Measurements from ENCODE around the gene PCDHB1. TPM values are rescaled to one million over a fixed set of nuclear protein-coding genes. Genes with fewer than 3 reads are reported as not detected.
"Not testable (repeated sequence)": the region's sequence is repeated elsewhere in the genome, so short reads cannot be mapped to it uniquely, and the experiment has no call there.

PCDHB1 gene
- total and polyA plus RNA-seq, 4 donors, result not detected

DNA sequence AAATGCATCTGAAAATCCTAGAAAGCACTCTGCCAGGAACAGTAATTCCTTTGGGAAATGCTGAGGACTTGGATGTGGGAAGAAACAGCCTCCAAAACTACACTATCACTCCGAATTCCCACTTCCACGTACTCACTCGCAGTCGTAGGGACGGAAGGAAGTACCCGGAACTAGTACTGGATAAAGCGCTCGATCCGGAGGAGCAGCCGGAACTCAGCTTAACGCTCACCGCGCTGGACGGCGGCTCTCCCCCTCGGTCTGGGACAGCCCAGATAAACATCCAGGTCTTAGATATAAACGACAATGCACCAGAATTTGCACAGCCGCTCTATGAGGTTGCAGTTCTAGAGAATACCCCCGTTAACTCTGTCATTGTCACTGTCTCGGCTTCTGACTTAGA is 49.9 kb downstream of the PCDHB1 start (continued):
- TF ChIP-seq REST (IDR thresholded peaks at IDR 0.05) (no peak), JUND (IDR thresholded peaks at IDR 0.05) (no peak)

- H3K27ac ChIP-seq (ENCODE audit: low read depth in 1 of 2, low read length in 2 of 2); H3K9ac ChIP-seq (ENCODE audit: low read depth in 1 of 2, low read length in 2 of 2); H3K4me3 ChIP-seq (ENCODE audit: low read depth in 1 of 3, low read length in 3 of 3); H3K27me3 ChIP-seq (ENCODE audit: control insufficient read depth in 4 of 4, insufficient read depth in 4 of 4, low read length in 3 of 4); H3K36me3 ChIP-seq (ENCODE audit: control insufficient read depth in 4 of 4, insufficient read depth in 3 of 4, low read depth in 1 of 4, low read length in 3 of 4); H3K4me1 ChIP-seq (ENCODE audit: control insufficient read depth in 4 of 4, insufficient read depth in 4 of 4, low read length in 3 of 4); DNase-seq (ENCODE audit: low spot score): not testable (repeated sequence)
- H3K9me3 ChIP-seq (ENCODE audit: control insufficient read depth in 4 of 4, low read length in 3 of 4), result peaks cover 10 to 37% (median 15%) of the 10 kb centered on the region in 4 donors
- WGBS, result 37% methylated on average over 37 of the region's 39 CpGs
Measured at GRCh38 chr5:141102070-141102469, 50.9 kb downstream of the PCDHB1 start.

- H3K27me3 ChIP-seq (ENCODE audit: control insufficient read depth in 4 of 4, insufficient read depth in 4 of 4, low read length in 3 of 4); H3K27ac ChIP-seq (ENCODE audit: low read depth in 1 of 2, low read length in 2 of 2); H3K4me3 ChIP-seq (ENCODE audit: low read depth in 1 of 3, low read length in 3 of 3); H3K9ac ChIP-seq (ENCODE audit: low read depth in 1 of 2, low read length in 2 of 2); H3K36me3 ChIP-seq (ENCODE audit: control insufficient read depth in 4 of 4, insufficient read depth in 3 of 4, low read depth in 1 of 4, low read length in 3 of 4); H3K4me1 ChIP-seq (ENCODE audit: control insufficient read depth in 4 of 4, insufficient read depth in 4 of 4, low read length in 3 of 4); DNase-seq (ENCODE audit: low spot score): not testable (repeated sequence)
- WGBS, result 40% methylated on average over 35 of the region's 38 CpGs
- peaks cover 10 to 33% (median 15%) of the 10 kb centered on the region in 4 donors for H3K9me3 ChIP-seq (ENCODE audit: control insufficient read depth in 4 of 4, low read length in 3 of 4)
Measured at GRCh38 chr5:141102471-141102870, 51.3 kb downstream of the PCDHB1 start.

DNA sequence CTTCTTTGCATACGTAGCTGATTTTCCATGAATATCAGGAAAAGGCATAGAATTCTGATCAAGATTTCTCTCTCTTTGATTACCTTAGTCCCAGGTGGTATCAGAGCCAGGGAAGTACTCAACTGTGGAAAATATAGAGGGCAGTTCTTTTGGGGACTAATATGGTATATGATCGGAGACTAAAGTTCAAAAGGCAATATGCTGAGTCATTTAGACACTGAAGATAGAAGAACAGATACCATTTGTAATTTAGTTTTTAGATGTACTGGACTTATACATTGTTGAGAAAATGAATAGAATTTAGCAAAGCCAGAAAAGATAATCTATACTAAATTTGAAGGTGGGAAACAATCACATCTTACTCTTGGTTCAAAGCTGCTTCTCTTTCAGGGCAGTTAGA is 54.2 kb downstream of the PCDHB1 start:
- Histone ChIP-seq H3K27me3 (ENCODE audit: control insufficient read depth in 4 of 4, insufficient read depth in 4 of 4, low read length in 3 of 4) (no peaks in the 10 kb centered on the region), H3K9ac (ENCODE audit: low read depth in 1 of 2, low read length in 2 of 2) (no peak overlapping the region), H3K4me1 (ENCODE audit: control insufficient read depth in 4 of 4, insufficient read depth in 4 of 4, low read length in 3 of 4) (no peaks in the 10 kb centered on the region), H3K9me3 (ENCODE audit: control insufficient read depth in 4 of 4, low read length in 3 of 4) (peaks cover 6 to 18% (median 12%) of the 10 kb centered on the region in 4 donors), H3K4me3 (ENCODE audit: low read depth in 1 of 3, low read length in 3 of 3) (no peak overlapping the region), H3K27ac (ENCODE audit: low read depth in 1 of 2, low read length in 2 of 2) (no peak overlapping the region), H3K36me3 (ENCODE audit: control insufficient read depth in 4 of 4, insufficient read depth in 3 of 4, low read depth in 1 of 4, low read length in 3 of 4) (no peaks in the 10 kb centered on the region)
- 77% methylated on average over 2 of the region's 2 CpGs for WGBS
- TF ChIP-seq REST (IDR thresholded peaks at IDR 0.05) (no peak), SP1 (IDR thresholded peaks at IDR 0.05) (no peak)
- no peak for DNase-seq (ENCODE audit: low spot score)

Other genes with a start within 250 kb of the PCDHB1 start
- under 1 TPM; 0.08 to 0.09 TPM for gene PCDHA4, start 244.3 kb upstream of the PCDHB1 start, total RNA-seq
- gene PCDHA4, start 244.3 kb upstream of the PCDHB1 start, polyA plus RNA-seq, result under 1 TPM; 0.01 to 0.06 TPM
- under 1 TPM in 1 of 2 donors, not detected in 1; under 0.01 TPM for gene PCDHA5, start 229.8 kb upstream of the PCDHB1 start, total RNA-seq
- not detected for gene PCDHA5, start 229.8 kb upstream of the PCDHB1 start, polyA plus RNA-seq
- under 1 TPM in 1 of 2 donors, not detected in 1; 0.08 TPM for gene PCDHA6, start 223.4 kb upstream of the PCDHB1 start, total RNA-seq
- gene PCDHA6, start 223.4 kb upstream of the PCDHB1 start, polyA plus RNA-seq, result under 1 TPM in 1 of 2 donors, not detected in 1; 0.02 TPM
- under 1 TPM in 1 of 2 donors, not detected in 1; 0.05 TPM for gene PCDHA7, start 217.1 kb upstream of the PCDHB1 start, total RNA-seq
- gene PCDHA7, start 217.1 kb upstream of the PCDHB1 start, polyA plus RNA-seq, result under 1 TPM in 1 of 2 donors, not detected in 1; 0.05 TPM
- under 1 TPM in 1 of 2 donors, not detected in 1; under 0.01 TPM for gene PCDHA8, start 210.2 kb upstream of the PCDHB1 start, total RNA-seq
- gene PCDHA8, start 210.2 kb upstream of the PCDHB1 start, polyA plus RNA-seq, result not detected
- under 1 TPM in 1 of 2 donors, not detected in 1; under 0.01 TPM for gene PCDHA9, start 203.0 kb upstream of the PCDHB1 start, total RNA-seq
- gene PCDHA9, start 203.0 kb upstream of the PCDHB1 start, polyA plus RNA-seq, result not detected
- gene PCDHA10, start 195.5 kb upstream of the PCDHB1 start, total RNA-seq, result under 1 TPM in 1 of 2 donors, not detected in 1; under 0.01 TPM
- under 1 TPM in 1 of 2 donors, not detected in 1; 0.01 TPM for gene PCDHA10, start 195.5 kb upstream of the PCDHB1 start, polyA plus RNA-seq
- gene PCDHA11, start 182.4 kb upstream of the PCDHB1 start, total RNA-seq, result under 1 TPM in 1 of 2 donors, not detected in 1; under 0.01 TPM
- gene PCDHA11, start 182.4 kb upstream of the PCDHB1 start, polyA plus RNA-seq, result under 1 TPM; 0.05 to 0.19 TPM
- under 1 TPM in 1 of 2 donors, not detected in 1; 0.08 TPM for gene PCDHA12, start 176.1 kb upstream of the PCDHB1 start, total RNA-seq
- under 1 TPM in 1 of 2 donors, not detected in 1; 0.01 TPM for gene PCDHA12, start 176.1 kb upstream of the PCDHB1 start, polyA plus RNA-seq
- under 1 TPM in 1 of 2 donors, not detected in 1; 0.17 TPM for gene PCDHA13, start 169.2 kb upstream of the PCDHB1 start, total RNA-seq
- under 1 TPM; 0.03 to 0.07 TPM for gene PCDHA13, start 169.2 kb upstream of the PCDHB1 start, polyA plus RNA-seq
- gene PCDHAC1, start 125.1 kb upstream of the PCDHB1 start, total RNA-seq, result under 1 TPM; under 0.01 to 0.25 TPM
- under 1 TPM in 1 of 2 donors, not detected in 1; 0.13 TPM for gene PCDHAC1, start 125.1 kb upstream of the PCDHB1 start, polyA plus RNA-seq
- 1 to 10 TPM in 1 of 2 donors, under 1 TPM in 1; 0.93 to 1.8 TPM for gene PCDHAC2, start 84.9 kb upstream of the PCDHB1 start, total RNA-seq
- under 1 TPM; 0.50 to 0.63 TPM for gene PCDHAC2, start 84.9 kb upstream of the PCDHB1 start, polyA plus RNA-seq
- gene PCDHB2, start 43.2 kb downstream of the PCDHB1 start, total RNA-seq, result under 1 TPM; 0.08 to 0.09 TPM
- under 1 TPM in 1 of 2 donors, not detected in 1; 0.05 TPM for gene PCDHB2, start 43.2 kb downstream of the PCDHB1 start, polyA plus RNA-seq
- under 1 TPM; 0.08 to 0.09 TPM for gene PCDHB3, start 49.1 kb downstream of the PCDHB1 start, total RNA-seq
- under 1 TPM in 1 of 2 donors, not detected in 1; 0.09 TPM for gene PCDHB3, start 49.1 kb downstream of the PCDHB1 start, polyA plus RNA-seq
- under 1 TPM; 0.14 to 0.17 TPM for gene PCDHB4, start 70.4 kb downstream of the PCDHB1 start, total RNA-seq
- under 1 TPM; 0.17 to 0.36 TPM for gene PCDHB4, start 70.4 kb downstream of the PCDHB1 start, polyA plus RNA-seq
- gene PCDHB5, start 83.8 kb downstream of the PCDHB1 start, total RNA-seq, result under 1 TPM; 0.42 TPM
- under 1 TPM; 0.17 to 0.33 TPM for gene PCDHB5, start 83.8 kb downstream of the PCDHB1 start, polyA plus RNA-seq
- gene PCDHB6, start 98.7 kb downstream of the PCDHB1 start, total RNA-seq, result under 1 TPM in 1 of 2 donors, not detected in 1; 0.05 TPM
- gene PCDHB6, start 98.7 kb downstream of the PCDHB1 start, polyA plus RNA-seq, result under 1 TPM; 0.04 to 0.06 TPM
- gene PCDHB7, start 121.3 kb downstream of the PCDHB1 start, total RNA-seq, result under 1 TPM; 0.08 to 0.09 TPM
- gene PCDHB7, start 121.3 kb downstream of the PCDHB1 start, polyA plus RNA-seq, result under 1 TPM in 1 of 2 donors, not detected in 1; 0.21 TPM
- under 1 TPM; 0.08 to 0.14 TPM for gene PCDHB8, start 126.4 kb downstream of the PCDHB1 start, total RNA-seq
- under 1 TPM in 1 of 2 donors, not detected in 1; 0.03 TPM for gene PCDHB8, start 126.4 kb downstream of the PCDHB1 start, polyA plus RNA-seq
- gene PCDHB16, start 131.0 kb downstream of the PCDHB1 start, total RNA-seq, result under 1 TPM; 0.09 to 0.17 TPM
- under 1 TPM; 0.14 to 0.31 TPM for gene PCDHB16, start 131.0 kb downstream of the PCDHB1 start, polyA plus RNA-seq
- under 1 TPM; 0.09 to 0.25 TPM for gene PCDHB9, start 135.8 kb downstream of the PCDHB1 start, total RNA-seq
- gene PCDHB9, start 135.8 kb downstream of the PCDHB1 start, polyA plus RNA-seq, result under 1 TPM; 0.03 to 0.07 TPM
- gene PCDHB10, start 141.0 kb downstream of the PCDHB1 start, total RNA-seq, result under 1 TPM; 0.14 to 0.17 TPM
- under 1 TPM; 0.07 TPM for gene PCDHB10, start 141.0 kb downstream of the PCDHB1 start, polyA plus RNA-seq
- under 1 TPM; 0.23 to 0.33 TPM for gene PCDHB11, start 148.3 kb downstream of the PCDHB1 start, total RNA-seq
- gene PCDHB11, start 148.3 kb downstream of the PCDHB1 start, polyA plus RNA-seq, result under 1 TPM; 0.08 to 0.09 TPM
- gene PCDHB12, start 157.3 kb downstream of the PCDHB1 start, total RNA-seq, result under 1 TPM; 0.28 to 0.33 TPM
- gene PCDHB12, start 157.3 kb downstream of the PCDHB1 start, polyA plus RNA-seq, result under 1 TPM; 0.06 to 0.12 TPM
- gene PCDHB13, start 162.5 kb downstream of the PCDHB1 start, total RNA-seq, result under 1 TPM; 0.19 to 0.42 TPM
- gene PCDHB13, start 162.5 kb downstream of the PCDHB1 start, polyA plus RNA-seq, result under 1 TPM; 0.11 to 0.17 TPM
- under 1 TPM; 0.42 to 0.47 TPM for gene PCDHB14, start 172.0 kb downstream of the PCDHB1 start, total RNA-seq
- under 1 TPM; 0.10 to 0.23 TPM for gene PCDHB14, start 172.0 kb downstream of the PCDHB1 start, polyA plus RNA-seq
- under 1 TPM; 0.28 to 0.59 TPM for gene PCDHB15, start 194.0 kb downstream of the PCDHB1 start, total RNA-seq
- under 1 TPM; 0.21 to 0.52 TPM for gene PCDHB15, start 194.0 kb downstream of the PCDHB1 start, polyA plus RNA-seq